Endothelial cell of umbilical vein (primary cell): ENCODE results near the gene PLCXD3.

ENCODE experiments used
- CTCF ChIP-seq, 2 donors: IDR thresholded peaks; 1 replicate in 1 of 2; 2 replicates in 1 of 2; pipeline ENCODE4 v1.5.1; 2011; ENCODE audit warnings: low read length in 2 of 2, mild to moderate bottlenecking in 2 of 2, moderate library complexity in 2 of 2, control low read depth in 1 of 2, inconsistent platforms in 1 of 2, low read depth in 1 of 2; ENCODE audit not compliant: insufficient read depth in 1 of 2; ENCODE audit errors: extremely low read depth in 1 of 2
- JUN ChIP-seq: IDR thresholded peaks from 2 replicates; pipeline ENCODE4 v1.6.1; 2011; ENCODE audit warnings: borderline replicate concordance, low read depth; ENCODE audit not compliant: insufficient read length, insufficient read depth
- POLR2A ChIP-seq: IDR thresholded peaks from 2 replicates; pipeline ENCODE4 v1.6.1; 2012; ENCODE audit warnings: low read depth, mild to moderate bottlenecking, control low read depth, low read length
- POLR2AphosphoS5 ChIP-seq: IDR thresholded peaks from 2 replicates; pipeline ENCODE4 v1.6.1; 2012; ENCODE audit warnings: low read depth, mild to moderate bottlenecking, control low read depth, low read length, moderate library complexity; ENCODE audit not compliant: insufficient read depth

GRCh38 chr5:41374631-41375030, 135.8 kb downstream of the PLCXD3 start:
- TF ChIP-seq JUN: no peak
- TF ChIP-seq CTCF (IDR thresholded peaks at IDR 0.05; ENCODE audit: extremely low read depth in 1 of 2, insufficient read depth in 1 of 2, low read depth in 1 of 2, low read length in 2 of 2): no peak
- TF ChIP-seq POLR2A: no peak
- TF ChIP-seq POLR2AphosphoS5: no peak
